GM12801 (cell line): Measurements from ENCODE around the gene TGFA.

Source experiments
- CTCF ChIP-seq: IDR thresholded peaks from one replicate; pipeline ENCODE4 v1.5.1; 2011; ENCODE audit warnings: control low read depth; ENCODE audit not compliant: insufficient read length; ENCODE audit errors: extremely low read depth

TGFA gene

GRCh38 chr2:70498528-70498927 lies 55.1 kb downstream of the TGFA start:
- no peak for TF ChIP-seq CTCF

GRCh38 chr2:70498054-70498453 lies 55.6 kb downstream of the TGFA start:
- TF ChIP-seq CTCF: no peak

- TF ChIP-seq CTCF: no peak
These were observed 56.8 kb downstream of the TGFA start for GRCh38 chr2:70496819-70497218.

- no peak for TF ChIP-seq CTCF
These were observed 59.2 kb downstream of the TGFA start for GRCh38 chr2:70494293-70494886.

GRCh38 chr2:70490381-70490780 lies 63.2 kb downstream of the TGFA start:
- TF ChIP-seq CTCF: no peak

- no peak for TF ChIP-seq CTCF
These were observed 64.5 kb downstream of the TGFA start for GRCh38 chr2:70489165-70489564.

- no peak for TF ChIP-seq CTCF
These were observed 69.5 kb downstream of the TGFA start for GRCh38 chr2:70484086-70484485.
